Panc1 (cell line): ENCODE measurements around the gene PRUNE2. TPM values are rescaled to one million over a fixed set of nuclear protein-coding genes. Genes with fewer than 3 reads are reported as not detected.

ENCODE experiments used
- ATAC-seq: fragments of 200-7000 bp; cut with Tn5 transposase; 2 replicates; pipeline ENCODE4 v1.9.1; 2020; ENCODE audit warnings: mild to moderate bottlenecking, moderate library complexity
- BruUV-seq: library from RNA; stranded (reverse); fragments of 400-500 nt; replicated peaks from 2 replicates; lab custom pipeline; 2021; lab: Mats Ljungman, UMichigan
- CTCF ChIA-PET: fragments of 300-600 bp; sonication (Branson Sonifier 250); formaldehyde crosslinking; loops from one replicate; lab custom pipeline; 2022; ENCODE audit warnings: antibody characterized with exemption; lab: Charles Lee
- POLR2A ChIA-PET: fragments of 300-600 bp; sonication (Branson Sonifier 250); formaldehyde crosslinking; loops from one replicate; lab custom pipeline; 2022; ENCODE audit warnings: antibody characterized with exemption; lab: Charles Lee
- DNase-seq: peaks from one replicate; pipeline ENCODE4 v3.0.0-alpha.2; 2010; ENCODE audit warnings: low read depth, low spot score
- H3K27ac ChIP-seq: 2 replicates; pipeline ENCODE4 v1.5.1; 2011; ENCODE audit warnings: mild to moderate bottlenecking, low read length, inconsistent platforms
- H3K27me3 ChIP-seq: fragments of 200-500 bp; sonication (Bioruptor generic); 2 replicates; pipeline ENCODE4 v1.6.0; 2014; ENCODE audit warnings: low read length, inconsistent platforms; ENCODE audit not compliant: control insufficient read depth, insufficient read depth
- H3K36me3 ChIP-seq: fragments of 200-500 bp; sonication (Bioruptor generic); 2 replicates; pipeline ENCODE4 v1.5.1; 2014; ENCODE audit warnings: inconsistent platforms, mild to moderate bottlenecking, low read length, moderate library complexity; ENCODE audit not compliant: control insufficient read depth, insufficient read depth
- H3K4me1 ChIP-seq: 2 replicates; pipeline ENCODE4 v1.5.1; 2011; ENCODE audit warnings: inconsistent platforms, mild to moderate bottlenecking, low read length, moderate library complexity; ENCODE audit not compliant: control insufficient read depth, insufficient read depth
- H3K4me3 ChIP-seq, 2 experiments: 2 replicates each; pipeline ENCODE4 v1.5.1; 2011 to 2012; ENCODE audit warnings: low read depth in 2 of 2, low read length in 2 of 2, mild to moderate bottlenecking in 2 of 2, inconsistent platforms in 1 of 2, moderate library complexity in 1 of 2
- H3K9me3 ChIP-seq: fragments of 200-500 bp; sonication (Bioruptor generic); 2 replicates; pipeline ENCODE4 v1.5.1; 2014; ENCODE audit warnings: low read depth, mild to moderate bottlenecking, inconsistent platforms, low read length, moderate library complexity; ENCODE audit not compliant: control insufficient read depth, insufficient read depth
- POLR2AphosphoS5 ChIP-seq: IDR thresholded peaks from 2 replicates; pipeline ENCODE4 v1.6.1; 2012; ENCODE audit warnings: mild to moderate bottlenecking, low read depth, low read length, moderate library complexity
- SIN3A ChIP-seq: IDR thresholded peaks from 2 replicates; pipeline ENCODE4 v1.6.1; 2012; ENCODE audit warnings: low read depth, mild to moderate bottlenecking, low read length, moderate library complexity, borderline replicate concordance; ENCODE audit not compliant: insufficient read depth
- TCF7L2 ChIP-seq: IDR thresholded peaks from 2 replicates; pipeline ENCODE4 v1.6.1; 2011; ENCODE audit warnings: mild to moderate bottlenecking, low read depth, low read length, inconsistent platforms
- in situ Hi-C: cut with HindIII; loops from 2 replicates; pipeline ENCODE4 v1.10.0; 2016; ENCODE audit warnings: low sequenced_read_pairs, low pct_unique_long_range_greater_than_20kb
- intact Hi-C: fragments of 100-400 bp; cut with micrococcal nuclease; formaldehyde crosslinking; loops from one replicate; pipeline ENCODE4 v1.10.0; 2022; ENCODE audit not compliant: unreplicated experiment
- total RNA-seq: library from RNA; stranded (reverse); gene quantifications from one replicate; pipeline ENCODE4 v1.2.1, GENCODE V29; 2021; ENCODE audit not compliant: unreplicated experiment
- TF ChIP-seq, protein P1 (sequence below), 2 experiments: IDR thresholded peaks; 2 replicates each; pipeline ENCODE4 v1.6.1; 2011 to 2012; ENCODE audit warnings: low read depth in 2 of 2, control low read depth in 1 of 2, low read length in 1 of 2, mild to moderate bottlenecking in 1 of 2, moderate library complexity in 1 of 2; ENCODE audit not compliant: insufficient read depth in 1 of 2
- TF ChIP-seq, protein P2 (sequence below): fragments of 450-650 bp; IDR thresholded peaks from 2 replicates; pipeline ENCODE4 v1.5.1; 2017; ENCODE audit warnings: mild to moderate bottlenecking

The PRUNE2 gene
- total RNA-seq, 1 experiment from 2014 or later, result 0.18 TPM

DNA sequence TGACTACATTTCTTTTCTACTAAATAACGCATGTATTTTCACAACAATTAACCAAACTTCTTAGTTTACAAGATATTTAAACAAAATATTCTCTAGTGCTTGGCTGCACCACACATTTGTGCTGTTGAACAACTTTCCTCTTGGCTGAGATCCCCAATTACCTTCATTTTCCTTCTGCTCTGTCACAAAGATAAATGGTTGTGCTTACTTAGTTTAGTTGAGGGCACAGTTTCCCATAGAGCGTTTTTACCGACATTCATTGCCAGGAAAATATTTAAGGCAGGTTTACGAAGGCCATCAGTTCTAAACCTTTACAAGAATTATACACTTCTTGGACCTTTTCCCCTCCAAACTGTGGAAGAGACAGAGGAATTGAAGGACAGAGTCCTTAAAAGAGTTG is 60.7 kb downstream of the PRUNE2 start:
- in situ Hi-C loops (no loop called here), intact Hi-C loops (no loop called here)
- ATAC-seq (no peak), DNase-seq (no peak)
- H3K27ac ChIP-seq, result no peak overlapping the region
- BruUV-seq, result no TSS peak
- no peaks in the 10 kb centered on the region for H3K9me3 ChIP-seq
- H3K27me3 ChIP-seq, result no peaks in the 10 kb centered on the region
- H3K4me3 ChIP-seq, result no peak overlapping the region
- POLR2A ChIA-PET, result no interaction called here
- no peaks in the 10 kb centered on the region for H3K36me3 ChIP-seq
- TF ChIP-seq, protein P1, sequence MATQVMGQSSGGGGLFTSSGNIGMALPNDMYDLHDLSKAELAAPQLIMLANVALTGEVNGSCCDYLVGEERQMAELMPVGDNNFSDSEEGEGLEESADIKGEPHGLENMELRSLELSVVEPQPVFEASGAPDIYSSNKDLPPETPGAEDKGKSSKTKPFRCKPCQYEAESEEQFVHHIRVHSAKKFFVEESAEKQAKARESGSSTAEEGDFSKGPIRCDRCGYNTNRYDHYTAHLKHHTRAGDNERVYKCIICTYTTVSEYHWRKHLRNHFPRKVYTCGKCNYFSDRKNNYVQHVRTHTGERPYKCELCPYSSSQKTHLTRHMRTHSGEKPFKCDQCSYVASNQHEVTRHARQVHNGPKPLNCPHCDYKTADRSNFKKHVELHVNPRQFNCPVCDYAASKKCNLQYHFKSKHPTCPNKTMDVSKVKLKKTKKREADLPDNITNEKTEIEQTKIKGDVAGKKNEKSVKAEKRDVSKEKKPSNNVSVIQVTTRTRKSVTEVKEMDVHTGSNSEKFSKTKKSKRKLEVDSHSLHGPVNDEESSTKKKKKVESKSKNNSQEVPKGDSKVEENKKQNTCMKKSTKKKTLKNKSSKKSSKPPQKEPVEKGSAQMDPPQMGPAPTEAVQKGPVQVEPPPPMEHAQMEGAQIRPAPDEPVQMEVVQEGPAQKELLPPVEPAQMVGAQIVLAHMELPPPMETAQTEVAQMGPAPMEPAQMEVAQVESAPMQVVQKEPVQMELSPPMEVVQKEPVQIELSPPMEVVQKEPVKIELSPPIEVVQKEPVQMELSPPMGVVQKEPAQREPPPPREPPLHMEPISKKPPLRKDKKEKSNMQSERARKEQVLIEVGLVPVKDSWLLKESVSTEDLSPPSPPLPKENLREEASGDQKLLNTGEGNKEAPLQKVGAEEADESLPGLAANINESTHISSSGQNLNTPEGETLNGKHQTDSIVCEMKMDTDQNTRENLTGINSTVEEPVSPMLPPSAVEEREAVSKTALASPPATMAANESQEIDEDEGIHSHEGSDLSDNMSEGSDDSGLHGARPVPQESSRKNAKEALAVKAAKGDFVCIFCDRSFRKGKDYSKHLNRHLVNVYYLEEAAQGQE (IDR thresholded peaks at IDR 0.05; ENCODE audit: insufficient read depth in 1 of 2, low read depth in 2 of 2, low read length in 1 of 2), result no peak
- no peak for TF ChIP-seq POLR2AphosphoS5
- TF ChIP-seq, protein P2, sequence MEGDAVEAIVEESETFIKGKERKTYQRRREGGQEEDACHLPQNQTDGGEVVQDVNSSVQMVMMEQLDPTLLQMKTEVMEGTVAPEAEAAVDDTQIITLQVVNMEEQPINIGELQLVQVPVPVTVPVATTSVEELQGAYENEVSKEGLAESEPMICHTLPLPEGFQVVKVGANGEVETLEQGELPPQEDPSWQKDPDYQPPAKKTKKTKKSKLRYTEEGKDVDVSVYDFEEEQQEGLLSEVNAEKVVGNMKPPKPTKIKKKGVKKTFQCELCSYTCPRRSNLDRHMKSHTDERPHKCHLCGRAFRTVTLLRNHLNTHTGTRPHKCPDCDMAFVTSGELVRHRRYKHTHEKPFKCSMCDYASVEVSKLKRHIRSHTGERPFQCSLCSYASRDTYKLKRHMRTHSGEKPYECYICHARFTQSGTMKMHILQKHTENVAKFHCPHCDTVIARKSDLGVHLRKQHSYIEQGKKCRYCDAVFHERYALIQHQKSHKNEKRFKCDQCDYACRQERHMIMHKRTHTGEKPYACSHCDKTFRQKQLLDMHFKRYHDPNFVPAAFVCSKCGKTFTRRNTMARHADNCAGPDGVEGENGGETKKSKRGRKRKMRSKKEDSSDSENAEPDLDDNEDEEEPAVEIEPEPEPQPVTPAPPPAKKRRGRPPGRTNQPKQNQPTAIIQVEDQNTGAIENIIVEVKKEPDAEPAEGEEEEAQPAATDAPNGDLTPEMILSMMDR, result no peak
- TF ChIP-seq SIN3A, result no peak
- TF ChIP-seq TCF7L2, result no peak
- no peaks in the 10 kb centered on the region for H3K4me1 ChIP-seq
- CTCF ChIA-PET, result no interaction called here

DNA sequence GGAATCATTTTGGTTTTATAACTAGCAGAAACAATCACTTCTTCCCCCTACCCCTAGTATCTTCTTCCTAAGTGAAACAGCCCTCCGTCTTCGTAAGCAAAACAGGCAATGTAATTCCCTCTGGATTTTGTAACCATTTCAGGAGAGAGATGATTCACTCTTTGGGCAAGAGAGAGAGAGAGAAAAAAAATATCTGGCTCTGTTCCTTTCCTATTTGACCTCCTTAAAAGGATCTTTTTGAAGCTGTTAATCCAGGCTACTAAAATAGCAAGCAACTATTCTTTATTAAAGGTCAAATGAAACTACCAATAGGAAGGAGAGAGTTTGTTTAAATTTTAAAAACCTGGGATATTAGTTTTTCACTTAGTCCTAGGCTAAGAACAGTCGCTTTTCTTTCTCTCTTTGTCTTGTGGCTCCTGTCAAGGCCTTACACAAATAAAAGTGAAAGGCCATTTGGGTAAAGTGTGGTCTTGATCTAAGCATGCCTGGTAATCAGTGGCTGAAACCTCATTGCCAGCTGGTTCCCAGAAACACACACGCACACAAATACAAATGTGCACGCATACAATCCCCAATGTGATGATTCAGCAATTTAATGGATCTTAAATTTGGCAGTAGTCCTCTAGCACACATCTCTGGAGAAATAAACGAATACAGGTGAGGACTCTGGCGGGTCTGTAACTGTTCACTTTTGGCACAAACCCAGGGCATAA is 70.2 kb downstream of the PRUNE2 start:
- no peak for DNase-seq
- Histone ChIP-seq H3K27ac (no peak overlapping the region), H3K27me3 (no peaks in the 10 kb centered on the region), H3K36me3 (no peaks in the 10 kb centered on the region), H3K4me1 (no peaks in the 10 kb centered on the region), H3K4me3 (no peak overlapping the region), H3K9me3 (no peaks in the 10 kb centered on the region)
- in situ Hi-C loops, result no loop called here
- ATAC-seq, result no peak
- POLR2A ChIA-PET, result no interaction called here
- intact Hi-C loops, result no loop called here
- TF ChIP-seq TCF7L2 (no peak), POLR2AphosphoS5 (no peak), SIN3A (no peak)
- TF ChIP-seq, protein P1 (IDR thresholded peaks at IDR 0.05; ENCODE audit: insufficient read depth in 1 of 2, low read depth in 2 of 2, low read length in 1 of 2), result no peak
- TF ChIP-seq, protein P2, result no peak
- CTCF ChIA-PET, result no interaction called here
- BruUV-seq, result no TSS peak
